Hindlimb muscle (tissue), 1 donor: ENCODE results near the gene THAP8. TPM values are rescaled to one million over a fixed set of nuclear protein-coding genes. Genes with fewer than 3 reads are reported as not detected.

ENCODE experiments used
- DNase-seq: peaks from one replicate; pipeline ENCODE4 v3.0.0-alpha.2; 2013
- polyA plus RNA-seq: library from polyadenylated mRNA; unstranded; fragments of 120-200 nt; gene quantifications from one replicate; pipeline ENCODE4 v1.2.1, GENCODE V29; 2013; ENCODE audit not compliant: insufficient read length

Gene THAP8, protein sequence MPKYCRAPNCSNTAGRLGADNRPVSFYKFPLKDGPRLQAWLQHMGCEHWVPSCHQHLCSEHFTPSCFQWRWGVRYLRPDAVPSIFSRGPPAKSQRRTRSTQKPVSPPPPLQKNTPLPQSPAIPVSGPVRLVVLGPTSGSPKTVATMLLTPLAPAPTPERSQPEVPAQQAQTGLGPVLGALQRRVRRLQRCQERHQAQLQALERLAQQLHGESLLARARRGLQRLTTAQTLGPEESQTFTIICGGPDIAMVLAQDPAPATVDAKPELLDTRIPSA
- 11.2 TPM for polyA plus RNA-seq

- DNase-seq, result peak; percentile 100
Measured at GRCh38 chr19:36054119-36054732, at the start of gene THAP8. Gene THAP8, minus strand, starts transcription at chr19:36054285. Its CDS starts 68 bp downstream, at chr19:36054217.

GRCh38 chr19:36103040-36103626, 49.0 kb upstream of the THAP8 start:
- no peak for DNase-seq

- no peak for DNase-seq
Measured at GRCh38 chr19:36101550-36102327, 47.7 kb upstream of the THAP8 start.

GRCh38 chr19:36100476-36100875, 46.4 kb upstream of the THAP8 start:
- DNase-seq, result no peak

GRCh38 chr19:36099166-36099785, 45.2 kb upstream of the THAP8 start:
- no peak for DNase-seq

DNA sequence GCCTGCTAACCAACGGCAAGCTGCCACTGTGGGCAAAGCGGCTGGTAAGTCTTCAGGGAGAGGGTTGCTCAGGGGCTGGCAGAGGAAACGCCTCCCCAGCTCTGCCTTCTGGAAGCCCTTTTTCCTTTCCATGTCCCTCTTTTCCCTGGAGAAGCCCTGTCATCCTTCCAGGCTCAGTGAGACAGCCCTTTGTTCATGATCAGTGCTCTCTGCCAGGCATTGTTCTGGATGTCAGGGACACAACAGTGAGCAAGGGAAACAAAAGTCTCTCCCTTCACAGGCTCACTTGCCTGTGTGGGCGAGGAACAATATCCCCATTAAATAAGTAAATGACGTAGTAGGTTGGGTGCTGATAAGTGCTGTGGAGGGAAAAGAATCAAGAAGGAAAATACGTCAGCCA, 43.0 kb upstream of the THAP8 start:
- DNase-seq, result no peak

DNA sequence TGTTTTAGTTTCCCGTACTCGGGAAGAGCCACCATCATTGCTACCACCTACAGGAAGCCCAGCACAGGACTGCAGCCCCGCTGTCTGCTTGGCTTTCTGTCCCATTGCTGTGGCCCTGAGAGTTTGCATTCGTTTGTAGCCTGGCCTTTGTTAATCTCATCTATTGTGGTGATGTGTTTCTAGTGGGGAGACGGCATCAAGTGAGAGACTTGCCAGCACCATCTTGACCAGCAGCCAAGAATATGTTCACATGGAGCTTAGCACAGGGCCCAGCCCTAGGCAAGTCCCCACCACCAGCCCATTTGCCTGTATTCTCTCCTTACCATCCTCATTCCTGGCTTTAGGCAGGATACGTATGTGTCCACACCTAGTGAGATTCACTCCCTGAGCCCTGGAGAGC, 39.6 kb upstream of the THAP8 start:
- no peak for DNase-seq

DNA sequence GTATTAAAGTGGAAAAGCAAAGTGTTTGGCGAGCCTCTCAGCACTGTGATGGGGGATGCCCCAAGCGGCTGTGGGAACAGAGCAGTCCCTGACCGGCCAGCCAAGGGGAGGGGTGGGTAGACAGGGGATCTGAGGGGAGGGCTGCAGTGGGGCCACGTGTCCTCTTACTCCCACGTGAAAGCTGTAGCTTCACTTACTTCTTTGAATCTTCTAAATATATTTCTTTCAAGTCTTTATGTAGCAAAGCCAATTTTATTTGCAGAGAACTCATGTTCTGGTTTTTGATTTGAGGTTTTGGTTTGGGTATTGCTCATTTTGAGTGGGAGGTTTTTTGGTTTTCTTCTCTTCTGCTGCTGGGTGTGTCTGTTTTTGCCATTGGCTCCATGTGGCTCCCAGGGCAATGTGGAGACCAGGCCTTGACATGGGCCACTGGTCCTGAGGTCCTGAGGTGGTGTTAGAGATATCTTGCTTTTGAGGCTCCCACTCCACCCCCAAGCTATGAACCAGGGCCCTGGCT, 39.1 kb upstream of the THAP8 start:
- DNase-seq, result no peak

DNA sequence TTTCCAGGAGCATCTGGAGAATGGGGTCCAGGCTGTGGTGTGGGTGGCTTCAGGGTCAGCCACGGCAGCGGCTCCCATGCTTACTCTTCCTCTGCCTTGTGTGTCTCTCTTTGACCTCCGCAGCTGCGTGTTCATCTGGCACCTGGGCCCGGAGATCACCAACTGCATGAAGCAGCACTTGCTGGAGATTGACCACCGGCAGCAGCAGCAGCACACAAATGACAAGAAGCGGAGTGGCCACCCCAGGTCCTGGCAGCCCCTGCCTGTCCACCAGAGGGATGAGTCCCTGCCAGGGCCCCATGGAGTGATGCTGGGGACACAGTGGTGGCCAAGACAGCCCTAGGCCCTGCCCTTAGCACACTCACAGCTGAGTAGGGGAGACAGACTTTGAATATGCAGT, 38.5 kb upstream of the THAP8 start:
- no peak for DNase-seq

DNA sequence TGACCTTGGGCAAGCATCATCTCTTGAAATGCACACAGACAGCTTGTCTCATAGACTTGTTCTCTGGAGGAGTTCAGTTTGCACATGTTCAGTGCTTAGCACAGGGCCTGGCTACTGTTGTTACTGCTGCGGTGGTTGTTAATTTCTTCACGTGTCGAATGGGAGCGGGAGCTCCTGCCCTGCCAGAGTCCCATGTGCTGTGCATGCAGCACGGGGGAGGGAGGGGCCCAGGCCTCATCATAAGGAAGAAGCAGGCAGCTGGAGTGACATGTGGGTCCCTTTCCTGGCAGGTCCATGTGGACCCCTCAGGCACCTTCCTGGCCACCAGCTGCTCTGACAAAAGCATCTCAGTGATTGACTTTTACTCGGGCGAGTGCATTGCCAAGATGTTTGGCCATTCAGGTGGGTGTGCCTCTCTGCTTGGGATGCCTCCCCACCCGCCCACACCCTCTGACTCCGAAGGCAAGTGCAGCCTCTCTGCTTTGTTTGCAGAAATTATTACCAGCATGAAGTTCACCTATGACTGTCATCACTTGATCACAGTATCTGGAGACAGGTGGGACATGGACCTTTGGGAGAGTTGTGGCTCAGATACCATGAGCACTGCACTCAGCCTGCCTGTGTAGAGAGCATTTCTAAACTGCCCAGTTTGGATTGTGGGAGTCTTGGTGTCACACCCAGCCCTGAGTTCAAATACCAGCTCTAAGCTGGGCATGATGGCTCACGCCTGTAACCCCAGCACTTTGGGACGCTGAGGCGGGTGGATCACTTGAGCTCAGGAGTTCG, 37.0 kb upstream of the THAP8 start:
- DNase-seq, result no peak

- DNase-seq, result no peak
Measured at GRCh38 chr19:36089847-36090246, 35.8 kb upstream of the THAP8 start.

GRCh38 chr19:36086326-36086725, 32.2 kb upstream of the THAP8 start:
- no peak for DNase-seq

DNA sequence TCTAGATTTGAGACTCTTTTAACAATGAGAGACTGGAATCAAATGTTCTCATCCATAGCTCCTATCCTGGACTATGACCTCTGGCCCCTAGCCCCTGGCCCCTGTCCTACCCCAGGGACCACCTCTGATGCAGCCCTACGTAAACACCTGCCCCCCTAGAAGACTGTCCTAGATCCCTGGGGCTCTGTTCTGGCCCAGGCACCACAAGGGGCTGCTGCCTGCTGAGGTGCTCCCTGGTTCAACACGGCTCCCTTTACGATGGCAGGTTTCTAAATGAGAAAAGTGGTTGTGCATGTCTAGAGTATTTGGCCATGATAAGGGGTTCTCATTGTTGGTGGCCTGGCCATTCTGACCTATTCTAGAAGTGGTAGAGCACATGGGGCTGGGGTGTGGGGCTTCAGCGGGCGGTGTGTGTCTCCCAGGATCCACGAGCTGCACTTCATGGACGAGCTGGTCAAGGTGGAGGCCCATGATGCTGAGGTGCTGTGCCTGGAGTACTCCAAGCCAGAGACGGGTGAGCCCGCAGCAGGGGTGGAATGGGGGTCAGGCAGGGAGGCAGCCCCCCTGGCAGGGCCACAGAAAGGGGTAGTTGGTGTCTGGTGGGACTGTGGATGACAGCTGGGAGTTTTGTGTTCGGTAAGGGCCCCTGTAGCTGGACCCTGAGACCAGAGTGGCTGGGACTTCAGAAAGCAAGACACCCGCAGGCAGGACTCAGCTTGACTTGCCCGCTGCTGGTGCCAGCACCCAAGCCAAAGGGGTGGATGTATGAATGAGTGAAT, 30.3 kb upstream of the THAP8 start:
- DNase-seq, result no peak

DNA sequence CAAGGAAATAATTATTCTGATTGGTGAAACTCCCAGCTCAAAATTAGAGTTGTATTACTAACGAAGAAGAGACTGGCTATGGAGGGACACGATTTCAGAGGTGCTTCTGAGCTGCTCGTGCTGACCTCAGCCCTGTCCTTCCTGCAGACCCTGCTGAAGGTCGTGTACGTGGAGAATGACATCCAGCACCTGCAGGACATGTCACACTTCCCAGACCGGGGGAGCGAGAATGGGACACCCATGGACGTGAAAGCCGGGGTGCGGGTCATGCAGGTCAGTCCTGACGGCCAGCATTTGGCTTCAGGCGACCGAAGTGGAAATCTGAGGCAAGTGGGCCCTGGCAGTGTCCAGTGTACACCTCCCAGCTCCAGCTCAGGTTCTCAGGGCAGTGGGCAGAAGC, 28.8 kb upstream of the THAP8 start:
- no peak for DNase-seq

DNA sequence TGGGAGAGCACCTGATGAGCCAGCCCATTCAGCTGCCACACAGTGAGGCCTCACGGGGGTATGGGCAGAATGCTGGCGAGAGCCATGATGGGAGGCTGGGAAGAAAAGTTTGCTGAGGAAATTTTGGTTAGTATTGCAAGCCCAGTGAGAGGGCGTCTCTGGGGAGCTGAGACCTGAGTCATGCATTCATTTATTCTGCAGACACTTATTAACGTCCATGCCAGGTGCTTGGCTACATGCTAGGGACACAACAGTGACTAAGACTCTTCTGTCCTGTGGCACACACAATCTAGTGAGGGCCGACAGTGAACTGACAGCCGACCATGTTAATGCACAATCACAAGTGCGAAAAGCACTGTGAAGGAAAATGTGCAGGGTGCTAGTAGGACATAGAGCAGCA, 27.8 kb upstream of the THAP8 start:
- DNase-seq, result no peak

DNA sequence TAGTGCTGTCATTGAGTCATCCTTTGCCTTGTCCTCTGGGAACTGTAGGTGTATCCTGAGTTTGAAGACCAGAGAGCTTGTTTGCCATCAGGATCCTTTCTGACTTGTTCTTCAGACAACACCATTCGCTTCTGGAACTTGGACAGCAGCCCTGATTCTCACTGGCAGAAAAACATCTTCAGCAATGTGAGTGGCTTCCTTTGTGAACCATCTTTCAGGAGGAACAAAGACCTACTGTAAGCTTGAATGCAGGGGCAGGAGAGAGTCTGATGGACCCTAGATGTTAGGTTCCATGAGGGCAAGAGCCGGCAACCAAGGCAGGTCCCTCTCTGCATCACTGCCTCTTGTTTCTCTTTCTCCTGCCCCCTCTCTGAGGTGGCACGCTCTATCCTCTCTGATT, 27.3 kb upstream of the THAP8 start:
- DNase-seq, result no peak

GRCh38 chr19:36079389-36079945, 25.4 kb upstream of the THAP8 start:
- no peak for DNase-seq

GRCh38 chr19:36073121-36073876, 19.2 kb upstream of the THAP8 start:
- DNase-seq, result no peak

GRCh38 chr19:36072081-36072480, 18.0 kb upstream of the THAP8 start:
- no peak for DNase-seq
